ENCODE data around the gene COQ8A. TPM values are rescaled to one million over a fixed set of nuclear protein-coding genes. Genes with fewer than 3 reads are reported as not detected.

Gene COQ8A
- total RNA-seq, 2 donors from 2014 or later = 30.7 to 37.3 TPM

GRCh38 chr1:226962421-226963391 lies 22.6 kb downstream of the COQ8A start:
- Mint-ChIP-seq H3K4me1 (peaks cover 33% of the 10 kb centered on the region), H3K36me3 (ENCODE audit: low read depth) (no peaks in the 10 kb centered on the region), H3K27me3 (no peaks in the 10 kb centered on the region), H3K27ac (no peak overlapping the region), H3K4me3 (no peak overlapping the region)
- DNase-seq (no peak), ATAC-seq (no peak)
- no peaks in the 10 kb centered on the region for H3K9me3 ChIP-seq (ENCODE audit: control insufficient read depth, low read length, poor library complexity, severe bottlenecking)

- Mint-ChIP-seq H3K27me3 (no peaks in the 10 kb centered on the region), H3K36me3 (ENCODE audit: low read depth) (no peaks in the 10 kb centered on the region), H3K27ac (no peak overlapping the region), H3K4me3 (no peak overlapping the region), H3K4me1 (peaks cover 22% of the 10 kb centered on the region)
- H3K9me3 ChIP-seq (ENCODE audit: control insufficient read depth, low read length, poor library complexity, severe bottlenecking) = no peaks in the 10 kb centered on the region
- ATAC-seq (no peak), DNase-seq (no peak)
Observed at GRCh38 chr1:226964068-226964425, 24.0 kb downstream of the COQ8A start.

GRCh38 chr1:226964611-226965486 lies 24.8 kb downstream of the COQ8A start:
- Mint-ChIP-seq H3K4me1 (peaks cover 19% of the 10 kb centered on the region), H3K36me3 (ENCODE audit: low read depth) (peaks cover 5% of the 10 kb centered on the region), H3K27ac (no peak overlapping the region), H3K4me3 (no peak overlapping the region), H3K27me3 (no peaks in the 10 kb centered on the region)
- ATAC-seq (no peak), DNase-seq (no peak)
- H3K9me3 ChIP-seq (ENCODE audit: control insufficient read depth, low read length, poor library complexity, severe bottlenecking) = no peaks in the 10 kb centered on the region

GRCh38 chr1:226965581-226966440 lies 25.7 kb downstream of the COQ8A start:
- Mint-ChIP-seq H3K4me1 (peaks cover 19% of the 10 kb centered on the region), H3K27ac (no peak overlapping the region), H3K27me3 (no peaks in the 10 kb centered on the region), H3K4me3 (no peak overlapping the region), H3K36me3 (ENCODE audit: low read depth) (peaks cover 5% of the 10 kb centered on the region)
- H3K9me3 ChIP-seq (ENCODE audit: control insufficient read depth, low read length, poor library complexity, severe bottlenecking) = no peaks in the 10 kb centered on the region
- no peak for ATAC-seq
- DNase-seq = no peak

- no peaks in the 10 kb centered on the region for H3K9me3 ChIP-seq (ENCODE audit: control insufficient read depth, low read length, poor library complexity, severe bottlenecking)
- no peak for ATAC-seq
- H3K4me3 Mint-ChIP-seq = no peak overlapping the region
- peaks cover 19% of the 10 kb centered on the region for H3K4me1 Mint-ChIP-seq
- no peak for DNase-seq
- H3K27me3 Mint-ChIP-seq = no peaks in the 10 kb centered on the region
- H3K27ac Mint-ChIP-seq = no peak overlapping the region
- peaks cover 5% of the 10 kb centered on the region for H3K36me3 Mint-ChIP-seq (ENCODE audit: low read depth)
Observed at GRCh38 chr1:226966683-226967082, 26.6 kb downstream of the COQ8A start.

- H3K9me3 ChIP-seq (ENCODE audit: control insufficient read depth, low read length, poor library complexity, severe bottlenecking) = no peaks in the 10 kb centered on the region
- ATAC-seq (no peak), DNase-seq (no peak)
- Mint-ChIP-seq H3K4me3 (no peak overlapping the region), H3K4me1 (peaks cover 19% of the 10 kb centered on the region), H3K36me3 (ENCODE audit: low read depth) (peaks cover 5% of the 10 kb centered on the region), H3K27ac (peak overlapping the region; percentile 57), H3K27me3 (no peaks in the 10 kb centered on the region)
Observed at GRCh38 chr1:226967665-226968064, 27.6 kb downstream of the COQ8A start.

GRCh38 chr1:226971765-226972164 lies 31.7 kb downstream of the COQ8A start:
- DNase-seq (no peak), ATAC-seq (no peak)
- peaks cover 9% of the 10 kb centered on the region for H3K4me1 Mint-ChIP-seq
- no peaks in the 10 kb centered on the region for H3K9me3 ChIP-seq (ENCODE audit: control insufficient read depth, low read length, poor library complexity, severe bottlenecking)
- H3K4me3 Mint-ChIP-seq = no peak overlapping the region
- peaks cover 5% of the 10 kb centered on the region for H3K36me3 Mint-ChIP-seq (ENCODE audit: low read depth)
- H3K27me3 Mint-ChIP-seq = no peaks in the 10 kb centered on the region
- no peak overlapping the region for H3K27ac Mint-ChIP-seq

GRCh38 chr1:226972931-226973330 lies 32.8 kb downstream of the COQ8A start:
- no peak for ATAC-seq
- Mint-ChIP-seq H3K27me3 (no peaks in the 10 kb centered on the region), H3K27ac (no peak overlapping the region), H3K4me3 (peak overlapping the region; percentile 36), H3K4me1 (peaks cover 3% of the 10 kb centered on the region), H3K36me3 (ENCODE audit: low read depth) (peaks cover 5% of the 10 kb centered on the region)
- no peaks in the 10 kb centered on the region for H3K9me3 ChIP-seq (ENCODE audit: control insufficient read depth, low read length, poor library complexity, severe bottlenecking)
- no peak for DNase-seq

GRCh38 chr1:226973371-226973897 lies 33.3 kb downstream of the COQ8A start:
- H3K27ac Mint-ChIP-seq = no peak overlapping the region
- H3K4me1 Mint-ChIP-seq = peaks cover 3% of the 10 kb centered on the region
- no peak for DNase-seq

GRCh38 chr1:226973898-226974543 lies 33.9 kb downstream of the COQ8A start:
- DNase-seq = no peak
- H3K4me1 Mint-ChIP-seq = peaks cover 3% of the 10 kb centered on the region
- no peak for ATAC-seq
- H3K27ac Mint-ChIP-seq = no peak overlapping the region
- H3K36me3 Mint-ChIP-seq (ENCODE audit: low read depth) = peaks cover 7% of the 10 kb centered on the region
- H3K27me3 Mint-ChIP-seq = no peaks in the 10 kb centered on the region
- H3K4me3 Mint-ChIP-seq = no peak overlapping the region
- H3K9me3 ChIP-seq (ENCODE audit: control insufficient read depth, low read length, poor library complexity, severe bottlenecking) = no peaks in the 10 kb centered on the region

More at GRCh38 chr1:226973371-226973897, 33.3 kb downstream of the COQ8A start:
- H3K9me3 ChIP-seq (ENCODE audit: control insufficient read depth, low read length, poor library complexity, severe bottlenecking) = no peaks in the 10 kb centered on the region
- peaks cover 5% of the 10 kb centered on the region for H3K36me3 Mint-ChIP-seq (ENCODE audit: low read depth)
- no peaks in the 10 kb centered on the region for H3K27me3 Mint-ChIP-seq
- no peak for ATAC-seq
- no peak overlapping the region for H3K4me3 Mint-ChIP-seq

- ATAC-seq = no peak
- no peak overlapping the region for H3K4me3 Mint-ChIP-seq
- H3K27ac Mint-ChIP-seq = no peak overlapping the region
Observed at GRCh38 chr1:226974544-226975258, 34.6 kb downstream of the COQ8A start.

More at GRCh38 chr1:226974544-226975258, 34.6 kb downstream of the COQ8A start:
- H3K27me3 Mint-ChIP-seq = no peaks in the 10 kb centered on the region
- DNase-seq = no peak
- H3K9me3 ChIP-seq (ENCODE audit: control insufficient read depth, low read length, poor library complexity, severe bottlenecking) = no peaks in the 10 kb centered on the region
- no peaks in the 10 kb centered on the region for H3K4me1 Mint-ChIP-seq
- peaks cover 2% of the 10 kb centered on the region for H3K36me3 Mint-ChIP-seq (ENCODE audit: low read depth)

Data from T-helper 17 cell (primary cell).